Right ventricle myocardium superior (tissue), 1 donor: ENCODE measurements around the gene LCNL1. TPM values are rescaled to one million over a fixed set of nuclear protein-coding genes. Genes with fewer than 3 reads are reported as not detected.

ENCODE experiments used
- ATAC-seq: fragments of 200-7000 bp; cut with Tn5 transposase; one replicate; pipeline ENCODE4 v1.9.1; 2020; ENCODE audit warnings: mild to moderate bottlenecking; ENCODE audit not compliant: poor library complexity
- DNase-seq: peaks from one replicate; pipeline ENCODE4 v3.0.0-alpha.2; 2020
- intact Hi-C: fragments of 100-400 bp; cut with DNase I; formaldehyde crosslinking; loops from one replicate; pipeline ENCODE4 v1.11.2; 2022
- total RNA-seq: library from RNA; stranded (reverse); fragmentation: NEBNext Ultra II Directional; extraction: Animal tissue kit (Norgen Biotek cat#: 25700); gene quantifications from one replicate; pipeline ENCODE4 v1.2.1, GENCODE V29; 2021
- donor health status: DM: no; HTN: yes; CAD: no; lungs with severe emphysema.

Gene LCNL1
- total RNA-seq, 1 donor from 2014 or later = 9.7 TPM

DNA sequence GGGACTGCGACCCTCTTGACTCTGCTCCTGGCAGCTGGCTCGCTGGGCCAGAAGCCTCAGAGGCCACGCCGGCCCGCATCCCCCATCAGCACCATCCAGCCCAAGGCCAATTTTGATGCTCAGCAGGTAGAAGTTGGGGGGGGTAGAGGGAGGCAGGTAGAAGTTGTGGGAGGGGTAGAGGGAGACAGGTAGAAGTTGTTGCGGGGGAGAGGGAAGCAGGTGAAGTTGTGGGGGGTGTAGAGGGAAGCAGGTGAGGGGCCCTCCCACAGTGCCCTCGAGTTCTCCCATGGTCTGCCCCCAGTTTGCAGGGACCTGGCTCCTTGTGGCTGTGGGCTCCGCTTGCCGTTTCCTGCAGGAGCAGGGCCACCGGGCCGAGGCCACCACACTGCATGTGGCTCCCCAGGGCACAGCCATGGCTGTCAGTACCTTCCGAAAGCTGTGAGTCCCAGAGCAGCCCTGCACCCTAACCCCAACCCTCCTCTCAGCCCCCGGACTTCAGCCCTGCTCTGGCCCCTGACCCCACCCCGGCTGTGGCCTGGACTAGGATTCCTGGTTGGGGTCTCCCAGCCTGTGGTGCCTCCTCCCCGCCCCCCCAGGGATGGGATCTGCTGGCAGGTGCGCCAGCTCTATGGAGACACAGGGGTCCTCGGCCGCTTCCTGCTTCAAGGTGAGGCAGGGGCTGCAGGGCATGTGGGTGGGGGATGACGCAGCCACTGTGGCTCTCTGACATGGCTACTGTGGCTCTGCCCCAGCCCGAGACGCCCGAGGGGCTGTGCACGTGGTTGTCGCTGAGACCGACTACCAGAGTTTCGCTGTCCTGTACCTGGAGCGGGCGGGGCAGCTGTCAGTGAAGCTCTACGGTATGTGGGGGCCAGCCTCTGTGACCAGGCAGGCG lies 37.2 kb upstream of the LCNL1 start:
- peak; percentile 45 for DNase-seq
- ATAC-seq = no peak
- intact Hi-C loops = loop anchor here (2.0 kb wide), 1 partner anchor 89 kb away; no protein-coding TSS in a partner anchor

DNA sequence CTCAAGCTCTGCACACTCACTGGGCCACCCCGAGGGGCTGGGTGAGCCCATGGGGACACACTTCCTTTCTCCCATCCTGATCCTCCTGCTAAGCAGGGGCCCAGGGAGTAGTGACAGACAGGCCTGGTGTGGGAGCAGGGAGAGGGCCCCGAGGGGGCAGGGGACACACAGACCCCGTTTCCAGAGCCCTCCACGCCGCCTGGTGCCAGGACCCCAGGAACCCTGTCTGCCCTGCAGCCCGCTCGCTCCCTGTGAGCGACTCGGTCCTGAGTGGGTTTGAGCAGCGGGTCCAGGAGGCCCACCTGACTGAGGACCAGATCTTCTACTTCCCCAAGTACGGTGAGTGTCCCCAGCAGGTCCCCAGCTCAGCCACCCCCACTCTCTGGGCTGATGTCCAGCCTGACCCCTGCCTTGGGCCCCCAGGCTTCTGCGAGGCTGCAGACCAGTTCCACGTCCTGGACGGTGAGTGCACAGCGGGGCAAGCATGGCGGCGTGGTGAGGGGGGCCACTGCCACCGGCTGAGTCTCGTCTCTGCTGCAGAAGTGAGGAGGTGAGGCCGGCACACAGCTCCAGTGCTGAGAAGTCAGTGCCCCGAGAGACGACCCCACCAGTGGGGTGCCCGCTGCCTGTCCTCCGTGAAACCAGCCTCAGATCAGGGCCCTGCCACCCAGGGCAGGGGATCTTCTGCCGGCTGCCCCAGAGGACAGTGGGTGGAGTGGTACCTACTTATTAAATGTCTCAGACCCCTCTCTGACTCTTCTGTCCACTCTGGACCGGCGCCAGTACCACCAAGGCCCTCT lies 36.4 kb upstream of the LCNL1 start:
- DNase-seq (peak; percentile 45), ATAC-seq (no peak)
- intact Hi-C loops = loop anchor here (2.0 kb wide), 1 partner anchor 88 kb away; no protein-coding TSS in a partner anchor

- ATAC-seq (no peak), DNase-seq (peak; percentile 40)
- intact Hi-C loops = loop anchor here (2.0 kb wide), 1 partner anchor 88 kb away; no protein-coding TSS in a partner anchor
These were observed 35.5 kb upstream of the LCNL1 start for GRCh38 chr9:136947028-136947891.

DNA sequence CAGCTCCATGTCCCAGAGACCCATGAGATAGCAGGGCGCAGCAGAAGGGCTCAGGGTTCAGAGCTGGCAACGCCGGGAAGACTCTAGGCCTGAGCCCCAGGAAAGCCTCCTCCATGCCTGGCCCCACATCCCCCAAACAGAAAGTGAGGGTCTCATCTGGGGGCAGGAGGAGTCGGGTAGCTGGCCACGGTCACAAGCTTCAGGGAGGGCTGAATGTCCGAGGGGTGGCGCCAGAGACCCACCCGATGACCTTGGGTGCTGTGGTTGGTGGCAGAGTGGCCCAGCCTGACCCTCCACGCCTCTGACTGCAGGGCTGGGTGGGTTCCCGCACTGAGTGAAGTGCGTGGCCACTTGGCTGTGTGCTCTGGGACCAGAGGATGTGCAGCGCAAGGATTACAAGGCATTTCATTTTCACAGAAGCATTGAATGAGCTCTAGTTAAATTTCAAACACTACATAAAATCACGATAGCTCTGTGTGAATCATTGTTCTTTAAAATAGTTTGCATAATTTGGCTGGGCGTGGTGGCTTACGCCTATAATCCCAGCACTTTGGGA lies 34.8 kb upstream of the LCNL1 start:
- intact Hi-C loops = loop anchor here (2.0 kb wide), 2 partner anchors 29 to 87 kb away; partner anchors contain the start of gene PTGDS
- peak; percentile 84 for DNase-seq
- ATAC-seq = peak; percentile 13

DNA sequence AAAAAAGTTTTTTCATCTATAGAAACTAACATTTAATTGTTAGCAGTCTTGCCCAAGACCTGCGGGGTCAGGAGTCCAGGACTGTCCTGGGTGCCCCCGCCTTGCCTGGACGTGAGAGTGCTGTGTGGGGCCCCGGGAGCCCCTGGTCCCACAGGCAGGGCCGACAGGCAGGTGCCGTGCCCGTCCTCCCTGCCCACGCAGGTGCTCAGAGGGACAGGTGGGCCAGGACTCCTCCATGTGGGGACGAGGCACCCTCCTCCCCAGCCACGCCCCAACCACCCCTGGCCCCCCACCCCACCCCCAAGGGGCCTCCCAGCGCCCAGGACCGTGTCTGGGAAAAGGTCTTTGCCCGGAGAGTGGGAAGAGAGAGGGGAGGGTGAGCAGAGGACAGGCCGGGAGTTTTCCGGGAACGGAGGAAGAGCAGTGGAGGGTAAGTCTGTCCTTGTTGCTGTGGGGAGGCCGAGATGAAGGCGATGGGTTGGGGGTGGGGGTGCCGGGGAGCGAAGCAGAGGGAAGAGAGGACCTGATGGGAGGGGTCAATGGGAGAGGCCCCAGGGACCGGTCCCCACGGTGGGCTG lies 33.5 kb upstream of the LCNL1 start:
- peak; percentile 1 for ATAC-seq
- DNase-seq = peak; percentile 42

GRCh38 chr9:136949817-136950655 lies 32.8 kb upstream of the LCNL1 start:
- ATAC-seq = peak; percentile 90
- intact Hi-C loops = loop anchor here (2.0 kb wide), 1 partner anchor 27 kb away; the partner anchor contains the start of gene PTGDS
- DNase-seq = peak; percentile 98

More for the DNA sequence above, 33.5 kb upstream of the LCNL1 start:
- intact Hi-C loops = loop anchor here (2.0 kb wide), 1 partner anchor 27 kb away; the partner anchor contains the start of gene PTGDS

DNA sequence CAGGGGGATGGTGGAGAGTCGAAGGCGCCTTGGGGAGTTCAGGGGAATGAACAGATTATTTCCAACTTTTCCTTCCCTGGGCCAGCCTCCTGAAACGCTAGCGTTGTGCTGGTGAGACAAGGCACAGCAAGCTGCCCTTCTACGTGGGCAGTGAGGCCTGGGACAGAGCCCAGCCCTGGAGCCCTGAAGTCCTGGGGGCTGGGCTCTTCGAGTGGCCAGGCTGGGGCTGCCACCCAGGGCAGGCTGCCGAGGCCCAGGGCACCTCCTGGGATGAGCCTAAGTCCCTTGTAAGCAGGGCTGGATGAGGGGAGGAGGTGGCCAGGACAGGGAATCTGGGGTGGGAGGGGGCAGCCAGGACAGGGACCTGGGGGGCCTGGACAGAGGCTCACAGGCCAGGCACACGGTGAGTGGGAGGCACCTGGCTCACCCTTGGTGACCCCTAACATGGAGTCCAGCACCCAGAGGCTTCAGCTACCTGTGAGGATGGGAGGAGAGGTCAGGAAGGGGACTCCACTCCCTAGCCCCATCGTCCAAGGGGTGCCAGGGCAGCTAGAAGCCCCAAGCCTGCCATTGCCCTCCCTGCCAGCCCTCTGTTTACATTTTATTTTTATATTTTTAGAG lies 32.0 kb upstream of the LCNL1 start:
- intact Hi-C loops = no loop called here

GRCh38 chr9:136951541-136952320 lies 31.1 kb upstream of the LCNL1 start, which contains the start of gene LCN12:
TSS of gene LCN12 (plus strand) at chr9:136952273. CDS start at chr9:136952328, 55 bp downstream.
- DNase-seq = peak; percentile 38
- intact Hi-C loops = no loop called here

More for the DNA sequence above, 32.0 kb upstream of the LCNL1 start:
- peak; percentile 66 for DNase-seq
- peak; percentile 59 for ATAC-seq

GRCh38 chr9:136952321-136952850 lies 30.4 kb upstream of the LCNL1 start:
- DNase-seq (peak; percentile 60), ATAC-seq (no peak)
- intact Hi-C loops = no loop called here

More at GRCh38 chr9:136951541-136952320, 31.1 kb upstream of the LCNL1 start, which contains the start of gene LCN12:
- ATAC-seq = no peak

DNA sequence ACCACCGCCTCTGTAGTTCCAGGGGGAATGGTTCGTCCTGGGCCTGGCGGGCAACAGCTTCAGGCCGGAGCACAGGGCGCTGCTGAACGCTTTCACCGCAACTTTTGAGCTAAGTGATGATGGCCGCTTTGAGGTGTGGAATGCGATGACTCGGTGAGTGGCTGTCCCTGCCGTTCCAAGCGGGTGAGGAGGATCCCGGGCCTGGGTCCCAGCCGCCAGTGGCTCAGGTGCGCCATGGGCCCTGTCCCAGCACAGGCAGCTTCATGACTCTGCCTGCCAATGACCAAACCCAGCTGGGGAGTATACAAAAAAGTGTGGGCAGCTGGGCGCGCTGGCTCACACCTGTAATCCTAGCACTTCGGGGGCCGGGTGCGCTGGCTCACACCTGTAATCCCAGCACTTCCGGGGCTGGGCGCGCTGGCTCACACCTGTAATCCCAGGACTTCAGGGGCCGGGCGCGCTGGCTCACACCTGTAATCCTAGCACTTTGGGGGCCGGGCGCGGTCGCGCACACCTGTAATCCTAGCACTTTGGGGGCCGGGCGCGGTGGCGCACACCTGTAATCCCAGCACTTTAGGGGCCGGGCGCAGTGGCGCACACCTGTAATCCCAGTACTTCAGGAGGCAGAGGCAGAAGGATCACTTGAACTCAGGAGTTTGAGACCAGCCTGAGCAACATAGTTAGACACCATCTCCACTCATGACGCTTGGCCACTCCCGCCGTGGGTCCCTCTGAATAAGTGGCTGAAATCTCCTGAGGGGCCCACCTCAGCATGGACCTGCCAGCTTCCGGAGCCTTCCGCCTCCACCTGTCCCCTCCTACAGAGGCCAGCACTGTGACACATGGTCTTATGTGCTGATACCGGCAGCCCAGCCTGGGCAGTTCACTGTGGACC lies 29.7 kb upstream of the LCNL1 start:
- intact Hi-C loops = no loop called here
- DNase-seq (peak; percentile 33), ATAC-seq (no peak)

GRCh38 chr9:136953771-136954269 lies 29.0 kb upstream of the LCNL1 start:
- ATAC-seq (no peak), DNase-seq (peak; percentile 17)
- intact Hi-C loops = no loop called here

DNA sequence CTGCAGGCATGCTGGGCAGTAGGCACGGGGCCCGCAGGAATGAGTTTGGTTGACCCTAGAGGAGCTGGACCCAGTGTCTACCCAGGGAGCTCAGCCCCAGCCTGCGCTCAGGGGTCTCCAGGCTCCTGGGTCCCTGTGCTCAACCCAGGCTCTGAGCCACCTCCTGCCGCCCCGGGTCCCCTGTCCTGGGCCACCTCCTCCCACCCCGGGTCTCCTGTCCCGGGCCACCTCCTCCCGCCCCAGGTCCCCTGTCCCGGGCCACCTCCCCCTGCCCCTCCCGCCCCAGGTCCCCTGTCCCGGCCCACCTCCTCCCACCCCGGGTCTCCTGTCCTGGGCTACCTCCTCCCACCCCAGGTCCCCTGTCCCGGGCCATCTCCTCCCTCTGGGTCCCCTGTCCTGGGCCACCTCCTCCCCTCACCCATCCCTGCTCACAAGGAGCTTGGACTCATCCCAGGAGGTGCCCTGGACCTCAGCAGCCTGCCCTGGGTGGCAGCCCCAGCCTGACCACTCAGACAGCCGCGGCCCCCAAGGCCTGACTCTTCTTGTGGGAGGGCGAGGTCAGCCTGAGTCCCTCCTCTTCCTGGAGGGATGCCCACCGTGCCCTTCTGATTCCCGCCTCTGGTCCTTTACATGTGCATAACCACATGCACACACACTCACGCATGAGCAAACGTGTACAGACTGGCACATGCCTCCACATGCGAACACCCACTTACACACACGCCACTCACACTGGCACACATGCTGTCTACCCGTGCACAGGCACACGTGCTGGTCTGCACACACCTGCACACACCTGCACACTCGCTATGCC lies 28.3 kb upstream of the LCNL1 start:
- ATAC-seq = no peak
- intact Hi-C loops = no loop called here
- peak; percentile 21 for DNase-seq

- ATAC-seq = no peak
- DNase-seq = peak; percentile 27
- intact Hi-C loops = no loop called here
These were observed 27.4 kb upstream of the LCNL1 start for GRCh38 chr9:136955202-136955942.
